Choroid plexus epithelial cell (primary cell): ENCODE results near the gene MIOS.
A peak's percentile ranks its signal among the peaks of the same experiment; 100 is the strongest.
"Not testable (repeated sequence)": the region's sequence is repeated elsewhere in the genome, so short reads cannot be mapped to it uniquely, and the experiment has no call there.

Experiments used
- DNase-seq: peaks from one replicate; pipeline ENCODE4 v3.0.0-alpha.2; 2010; ENCODE audit warnings: low read depth
- H3K4me3 ChIP-seq: 2 replicates; pipeline ENCODE4 v1.5.1; 2011; ENCODE audit warnings: low read depth, mild to moderate bottlenecking, control low read depth, low read length, moderate library complexity
- TF ChIP-seq, protein P1 (sequence below): conservative IDR thresholded peaks from 2 replicates; pipeline ENCODE4 v1.5.1; 2011; ENCODE audit warnings: low read depth, mild to moderate bottlenecking, control low read depth, inconsistent platforms, low read length, moderate library complexity

The MIOS gene

GRCh38 chr7:7554021-7554432 is 12.7 kb upstream of the MIOS start:
- no peak overlapping the region for H3K4me3 ChIP-seq
- no peak for DNase-seq
- TF ChIP-seq, protein P1, sequence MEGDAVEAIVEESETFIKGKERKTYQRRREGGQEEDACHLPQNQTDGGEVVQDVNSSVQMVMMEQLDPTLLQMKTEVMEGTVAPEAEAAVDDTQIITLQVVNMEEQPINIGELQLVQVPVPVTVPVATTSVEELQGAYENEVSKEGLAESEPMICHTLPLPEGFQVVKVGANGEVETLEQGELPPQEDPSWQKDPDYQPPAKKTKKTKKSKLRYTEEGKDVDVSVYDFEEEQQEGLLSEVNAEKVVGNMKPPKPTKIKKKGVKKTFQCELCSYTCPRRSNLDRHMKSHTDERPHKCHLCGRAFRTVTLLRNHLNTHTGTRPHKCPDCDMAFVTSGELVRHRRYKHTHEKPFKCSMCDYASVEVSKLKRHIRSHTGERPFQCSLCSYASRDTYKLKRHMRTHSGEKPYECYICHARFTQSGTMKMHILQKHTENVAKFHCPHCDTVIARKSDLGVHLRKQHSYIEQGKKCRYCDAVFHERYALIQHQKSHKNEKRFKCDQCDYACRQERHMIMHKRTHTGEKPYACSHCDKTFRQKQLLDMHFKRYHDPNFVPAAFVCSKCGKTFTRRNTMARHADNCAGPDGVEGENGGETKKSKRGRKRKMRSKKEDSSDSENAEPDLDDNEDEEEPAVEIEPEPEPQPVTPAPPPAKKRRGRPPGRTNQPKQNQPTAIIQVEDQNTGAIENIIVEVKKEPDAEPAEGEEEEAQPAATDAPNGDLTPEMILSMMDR: no peak

- DNase-seq: no peak
- no peak overlapping the region for H3K4me3 ChIP-seq
- TF ChIP-seq, protein P1: no peak
Observed at GRCh38 chr7:7554649-7555575, 11.8 kb upstream of the MIOS start.

DNA sequence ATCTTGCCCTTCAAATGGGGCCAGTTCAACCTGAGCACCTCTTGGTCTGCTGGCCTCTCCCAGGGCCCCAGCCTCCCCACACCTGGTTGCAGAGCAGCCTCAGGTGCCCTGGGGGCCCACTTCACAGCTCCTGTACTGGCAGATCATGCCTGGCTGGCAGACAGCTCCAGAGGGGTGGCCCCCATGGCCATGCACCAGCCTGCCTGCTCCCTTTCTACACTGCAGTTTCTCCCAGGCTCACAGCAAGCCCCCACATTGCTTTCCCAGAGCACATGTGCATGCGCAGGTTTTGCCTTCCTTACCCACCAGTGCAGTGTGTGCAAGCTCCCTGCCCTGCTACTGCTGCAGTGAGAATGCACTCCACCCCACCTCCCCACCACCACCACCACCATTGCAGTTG is 9.8 kb upstream of the MIOS start:
- no peak overlapping the region for H3K4me3 ChIP-seq
- no peak for DNase-seq
- TF ChIP-seq, protein P1: no peak

DNA sequence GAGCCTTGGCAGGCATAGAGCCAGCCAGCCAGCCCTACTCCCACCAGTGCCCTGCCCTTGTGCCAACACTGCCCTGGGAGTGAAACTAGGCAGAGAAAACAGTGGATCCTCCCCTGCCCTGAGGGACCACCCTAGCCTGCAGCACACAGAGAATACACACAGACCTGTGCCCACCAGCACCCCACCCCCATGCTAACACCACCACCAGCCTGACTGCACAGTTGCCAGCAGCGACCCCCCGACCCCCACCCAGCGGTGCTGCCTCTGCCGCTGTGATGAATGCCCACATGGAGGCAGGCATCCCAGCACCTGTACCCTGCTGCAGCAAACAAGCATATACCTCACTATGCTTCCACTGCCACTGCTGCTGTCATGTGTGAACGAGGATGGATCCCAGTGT is 9.4 kb upstream of the MIOS start:
- TF ChIP-seq, protein P1: no peak
- no peak overlapping the region for H3K4me3 ChIP-seq
- DNase-seq: no peak

DNA sequence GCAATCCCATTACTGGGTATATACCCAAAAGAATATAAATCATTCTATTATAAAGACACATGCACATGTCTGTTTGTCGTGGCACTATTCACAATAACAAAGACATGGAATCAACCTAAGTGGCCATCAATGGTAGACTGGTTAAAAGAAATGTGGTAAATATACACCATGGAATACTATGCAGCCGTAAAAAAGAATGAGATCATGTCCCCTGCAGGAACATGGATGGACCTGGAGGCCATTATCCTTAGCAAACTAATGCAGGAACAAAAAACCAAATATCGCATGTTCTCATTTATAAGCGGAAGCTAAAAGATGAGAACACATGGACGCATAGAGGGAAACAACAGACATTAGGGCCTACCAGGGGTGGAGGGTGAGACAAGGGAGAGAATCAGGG is 5.1 kb upstream of the MIOS start:
- DNase-seq, H3K4me3 ChIP-seq: not testable (repeated sequence)

DNA sequence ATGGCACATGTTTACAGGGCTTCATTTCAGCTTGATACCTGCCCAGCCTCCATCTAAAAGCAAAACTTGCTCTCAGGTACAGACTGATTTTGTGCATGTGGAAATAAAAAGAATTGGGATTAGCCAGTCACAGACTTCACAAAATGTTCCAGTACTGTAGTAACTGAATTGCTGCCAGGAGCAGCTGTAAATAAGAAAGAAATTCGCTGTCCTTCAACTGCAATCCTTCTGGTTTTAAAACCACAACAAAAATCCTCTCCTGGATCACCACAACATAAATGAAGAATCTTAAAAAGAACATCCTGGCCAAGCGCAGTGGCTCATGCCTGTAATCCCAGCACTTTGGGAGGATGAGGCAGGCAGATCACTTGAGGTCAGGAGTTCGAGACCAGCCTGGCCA is 3.9 kb upstream of the MIOS start:
- TF ChIP-seq, protein P1: no peak
- H3K4me3 ChIP-seq: no peak overlapping the region
- peak; percentile 26 for DNase-seq

DNA sequence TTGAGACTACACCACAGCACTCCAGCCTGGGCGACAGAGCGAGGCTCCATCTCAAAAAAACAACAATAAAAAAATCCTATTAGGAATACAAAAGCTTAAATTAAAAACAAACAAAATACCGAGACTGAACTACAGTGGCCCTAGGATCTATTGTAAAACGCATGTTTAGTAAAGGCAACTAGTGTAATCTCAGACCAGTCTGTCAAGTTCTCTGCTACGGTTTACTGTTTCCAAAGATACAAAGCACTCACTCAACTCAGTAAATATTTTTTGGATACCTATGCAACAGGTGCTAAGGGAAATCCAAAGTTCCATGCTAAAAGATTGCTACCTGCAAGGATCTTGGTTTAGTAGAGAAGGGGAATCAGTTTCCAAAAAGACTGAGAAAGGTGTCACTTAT is 3.4 kb upstream of the MIOS start:
- TF ChIP-seq, protein P1: no peak
- no peak for DNase-seq
- H3K4me3 ChIP-seq: no peak overlapping the region
